Liver (tissue), 9 donors: ENCODE measurements around the gene PNMA6E. TPM values are rescaled to one million over a fixed set of nuclear protein-coding genes. Genes with fewer than 3 reads are reported as not detected.

ENCODE experiments used
- DNase-seq: peaks from one replicate; pipeline ENCODE4 v3.0.0-alpha.2; 2017; ENCODE audit warnings: low spot score
- H3K27ac ChIP-seq, 2 donors: one replicate each; pipeline ENCODE4 v1.7.0; 2013; ENCODE audit warnings: inconsistent platforms in 2 of 2, low read length in 2 of 2, control low read depth in 1 of 2, low read depth in 1 of 2, mild to moderate bottlenecking in 1 of 2
- H3K27me3 ChIP-seq, 4 donors: one replicate each; pipeline versions ENCODE4 v1.6.1 to v1.7.0; 2013; ENCODE audit warnings: low read length in 3 of 4, inconsistent platforms in 1 of 4, mild to moderate bottlenecking in 1 of 4, moderate library complexity in 1 of 4; ENCODE audit not compliant: control insufficient read depth in 4 of 4, insufficient read depth in 4 of 4
- H3K36me3 ChIP-seq, 4 donors: one replicate each; pipeline versions ENCODE4 v1.6.1 to v1.7.0; 2013; ENCODE audit warnings: low read length in 3 of 4, mild to moderate bottlenecking in 3 of 4, low read depth in 1 of 4, moderate library complexity in 1 of 4; ENCODE audit not compliant: control insufficient read depth in 4 of 4, insufficient read depth in 3 of 4
- H3K4me1 ChIP-seq, 4 donors: one replicate each; pipeline versions ENCODE4 v1.6.1 to v1.7.0; 2013; ENCODE audit warnings: low read length in 3 of 4, mild to moderate bottlenecking in 3 of 4, moderate library complexity in 1 of 4; ENCODE audit not compliant: control insufficient read depth in 4 of 4, insufficient read depth in 4 of 4
- H3K4me3 ChIP-seq, 3 donors: one replicate each; pipeline versions ENCODE4 v1.6.1 to v1.7.0; 2013; ENCODE audit warnings: low read length in 3 of 3, control low read depth in 1 of 3, low read depth in 1 of 3, mild to moderate bottlenecking in 1 of 3
- H3K9ac ChIP-seq, 2 donors: one replicate each; pipeline ENCODE4 v1.7.0; 2013; ENCODE audit warnings: low read length in 2 of 2, mild to moderate bottlenecking in 2 of 2, moderate library complexity in 2 of 2, control low read depth in 1 of 2, low read depth in 1 of 2
- H3K9me3 ChIP-seq, 4 donors: one replicate each; pipeline versions ENCODE4 v1.6.1 to v1.7.0; 2013; ENCODE audit warnings: low read length in 3 of 4; ENCODE audit not compliant: control insufficient read depth in 4 of 4
- FOXA1 ChIP-seq: IDR thresholded peaks from 2 replicates; pipeline ENCODE4 v1.6.1; 2016; ENCODE audit warnings: antibody characterized with exemption
- FOXA2 ChIP-seq: IDR thresholded peaks from 2 replicates; pipeline ENCODE4 v1.6.1; 2016; ENCODE audit warnings: antibody characterized with exemption
- HNF4G ChIP-seq: IDR thresholded peaks from 2 replicates; pipeline ENCODE4 v1.6.1; 2016; ENCODE audit warnings: antibody characterized with exemption
- JUND ChIP-seq, 2 donors: IDR thresholded peaks; 2 replicates each; pipeline ENCODE4 v1.6.1; 2016; ENCODE audit warnings: antibody characterized with exemption in 2 of 2
- RAD21 ChIP-seq, 2 donors: IDR thresholded peaks; 2 replicates each; pipeline ENCODE4 v1.6.1; 2016; ENCODE audit warnings: antibody characterized with exemption in 2 of 2, mild to moderate bottlenecking in 2 of 2
- TAF1 ChIP-seq: conservative IDR thresholded peaks from 2 replicates; pipeline ENCODE4 v1.6.1; 2016; ENCODE audit warnings: antibody characterized with exemption, mild to moderate bottlenecking
- ZBTB33 ChIP-seq: IDR thresholded peaks from 2 replicates; pipeline ENCODE4 v1.6.1; 2016; ENCODE audit warnings: antibody characterized with exemption
- WGBS: extraction: QIAGEN DNeasy Blood & Tissue Kit; methylation state at CpG from one replicate; pipeline ENCODE4 v1.1.7; 2013; 5-methylcytosine and 5-hydroxymethylcytosine counted together
- polyA plus RNA-seq, 2 donors: library from polyadenylated mRNA; stranded (reverse) in 1 of 2; unstranded in 1 of 2; fragments of 200-250 nt in 1 of 2; fragments of >200 nt in 1 of 2; fragmentation: Nextera tagmentation in 1 of 2; extraction: Ambion mirVana in 1 of 2; gene quantifications; one replicate each; pipeline versions ENCODE4 v1.2.1 to v1.2.3, GENCODE V29; 2013 to 2015
- total RNA-seq, 2 donors: library from RNA; depleted of rRNA; stranded (reverse); fragments of >200 nt; gene quantifications; one replicate each; pipeline ENCODE4 v1.2.3, GENCODE V29; 2014
- TF ChIP-seq, protein P1 (sequence below): fragments of 150-350 bp; IDR thresholded peaks from 2 replicates; pipeline ENCODE4 v1.5.1; 2017; ENCODE audit warnings: improper control_type of control experiment, low read depth, low read length; ENCODE audit not compliant: missing input control
- TF ChIP-seq, protein P2 (sequence below): IDR thresholded peaks from 2 replicates; pipeline ENCODE4 v1.6.1; 2016; ENCODE audit warnings: antibody characterized with exemption, mild to moderate bottlenecking
- donor health status: healthy.
- donor health status: healthy.
- donor health status: healthy.
- donor health status: healthy.
- donor health status: healthy.

PNMA6E gene
- total and polyA plus RNA-seq, 4 donors = not detected

GRCh38 chrX:153413731-153414130 is 12.6 kb upstream of the PNMA6E start:
- Histone ChIP-seq H3K4me1 (peaks cover 4 to 19% (median 10%) of the 10 kb centered on the region in 4 donors), H3K4me3 (no peak overlapping the region), H3K27me3 (no peaks in the 10 kb centered on the region), H3K9ac (no peak overlapping the region), H3K9me3 (no peaks in the 10 kb centered on the region), H3K36me3 (no peaks in the 10 kb centered on the region), H3K27ac (no peak overlapping the region)
- 95% methylated on average over 11 of the region's 11 CpGs for WGBS
- DNase-seq = no peak
- TF ChIP-seq FOXA2 (no peak), ZBTB33 (no peak), TAF1 (no peak), JUND (IDR thresholded peaks at IDR 0.05) (no peak)
- TF ChIP-seq, protein P1, sequence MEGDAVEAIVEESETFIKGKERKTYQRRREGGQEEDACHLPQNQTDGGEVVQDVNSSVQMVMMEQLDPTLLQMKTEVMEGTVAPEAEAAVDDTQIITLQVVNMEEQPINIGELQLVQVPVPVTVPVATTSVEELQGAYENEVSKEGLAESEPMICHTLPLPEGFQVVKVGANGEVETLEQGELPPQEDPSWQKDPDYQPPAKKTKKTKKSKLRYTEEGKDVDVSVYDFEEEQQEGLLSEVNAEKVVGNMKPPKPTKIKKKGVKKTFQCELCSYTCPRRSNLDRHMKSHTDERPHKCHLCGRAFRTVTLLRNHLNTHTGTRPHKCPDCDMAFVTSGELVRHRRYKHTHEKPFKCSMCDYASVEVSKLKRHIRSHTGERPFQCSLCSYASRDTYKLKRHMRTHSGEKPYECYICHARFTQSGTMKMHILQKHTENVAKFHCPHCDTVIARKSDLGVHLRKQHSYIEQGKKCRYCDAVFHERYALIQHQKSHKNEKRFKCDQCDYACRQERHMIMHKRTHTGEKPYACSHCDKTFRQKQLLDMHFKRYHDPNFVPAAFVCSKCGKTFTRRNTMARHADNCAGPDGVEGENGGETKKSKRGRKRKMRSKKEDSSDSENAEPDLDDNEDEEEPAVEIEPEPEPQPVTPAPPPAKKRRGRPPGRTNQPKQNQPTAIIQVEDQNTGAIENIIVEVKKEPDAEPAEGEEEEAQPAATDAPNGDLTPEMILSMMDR = no peak
- TF ChIP-seq, protein P2, sequence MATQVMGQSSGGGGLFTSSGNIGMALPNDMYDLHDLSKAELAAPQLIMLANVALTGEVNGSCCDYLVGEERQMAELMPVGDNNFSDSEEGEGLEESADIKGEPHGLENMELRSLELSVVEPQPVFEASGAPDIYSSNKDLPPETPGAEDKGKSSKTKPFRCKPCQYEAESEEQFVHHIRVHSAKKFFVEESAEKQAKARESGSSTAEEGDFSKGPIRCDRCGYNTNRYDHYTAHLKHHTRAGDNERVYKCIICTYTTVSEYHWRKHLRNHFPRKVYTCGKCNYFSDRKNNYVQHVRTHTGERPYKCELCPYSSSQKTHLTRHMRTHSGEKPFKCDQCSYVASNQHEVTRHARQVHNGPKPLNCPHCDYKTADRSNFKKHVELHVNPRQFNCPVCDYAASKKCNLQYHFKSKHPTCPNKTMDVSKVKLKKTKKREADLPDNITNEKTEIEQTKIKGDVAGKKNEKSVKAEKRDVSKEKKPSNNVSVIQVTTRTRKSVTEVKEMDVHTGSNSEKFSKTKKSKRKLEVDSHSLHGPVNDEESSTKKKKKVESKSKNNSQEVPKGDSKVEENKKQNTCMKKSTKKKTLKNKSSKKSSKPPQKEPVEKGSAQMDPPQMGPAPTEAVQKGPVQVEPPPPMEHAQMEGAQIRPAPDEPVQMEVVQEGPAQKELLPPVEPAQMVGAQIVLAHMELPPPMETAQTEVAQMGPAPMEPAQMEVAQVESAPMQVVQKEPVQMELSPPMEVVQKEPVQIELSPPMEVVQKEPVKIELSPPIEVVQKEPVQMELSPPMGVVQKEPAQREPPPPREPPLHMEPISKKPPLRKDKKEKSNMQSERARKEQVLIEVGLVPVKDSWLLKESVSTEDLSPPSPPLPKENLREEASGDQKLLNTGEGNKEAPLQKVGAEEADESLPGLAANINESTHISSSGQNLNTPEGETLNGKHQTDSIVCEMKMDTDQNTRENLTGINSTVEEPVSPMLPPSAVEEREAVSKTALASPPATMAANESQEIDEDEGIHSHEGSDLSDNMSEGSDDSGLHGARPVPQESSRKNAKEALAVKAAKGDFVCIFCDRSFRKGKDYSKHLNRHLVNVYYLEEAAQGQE = no peak

GRCh38 chrX:153412746-153413720 is 11.9 kb upstream of the PNMA6E start:
- WGBS = 81% methylated on average over 23 of the region's 23 CpGs
- Histone ChIP-seq H3K4me3 (no peak overlapping the region), H3K27ac (no peak overlapping the region), H3K27me3 (no peaks in the 10 kb centered on the region), H3K36me3 (no peaks in the 10 kb centered on the region), H3K9ac (no peak overlapping the region), H3K9me3 (no peaks in the 10 kb centered on the region), H3K4me1 (peaks cover 4 to 19% (median 10%) of the 10 kb centered on the region in 4 donors)
- no peak for DNase-seq
- TF ChIP-seq FOXA2 = no peak
- TF ChIP-seq RAD21 (IDR thresholded peaks at IDR 0.05) = no peak
- TF ChIP-seq FOXA1 = no peak
- TF ChIP-seq, protein P2 = no peak
- no peak for TF ChIP-seq HNF4G
